SU-DHL-6 (cell line): ENCODE data around the gene MCTP1.

Experiments
- H2AFZ ChIP-seq: fragments of 200-600 bp; sonication (generic); 2 replicates; pipeline ENCODE4 v1.6.1; 2014; ENCODE audit warnings: low read depth, mild to moderate bottlenecking, moderate library complexity, mixed read lengths, antibody characterized with exemption, low read length; ENCODE audit not compliant: severe bottlenecking
- H3F3A ChIP-seq: fragments of 200-600 bp; shearing (Covaris generic); 2 replicates; pipeline ENCODE4 v1.6.0; 2016; ENCODE audit warnings: antibody characterized with exemption, mild to moderate bottlenecking; ENCODE audit not compliant: insufficient read depth
- H3K27ac ChIP-seq: fragments of 200-600 bp; sonication (generic); 2 replicates; pipeline ENCODE4 v1.5.1; 2016; ENCODE audit warnings: low read depth, mild to moderate bottlenecking, low read length, moderate library complexity, mixed read lengths
- H3K27me3 ChIP-seq: fragments of 200-600 bp; sonication (generic), shearing (Covaris generic); 2 replicates; pipeline ENCODE4 v1.6.0; 2014; ENCODE audit warnings: mild to moderate bottlenecking, low read length
- H3K36me3 ChIP-seq: fragments of 200-600 bp; sonication (generic); 2 replicates; pipeline ENCODE4 v1.6.1; 2014; ENCODE audit warnings: mild to moderate bottlenecking, low read length, mixed read lengths
- H3K4me2 ChIP-seq: fragments of 300-600, 200-600 bp; shearing (Covaris generic), sonication (generic); 2 replicates; pipeline ENCODE4 v1.6.0; 2014; ENCODE audit warnings: low read length, low read depth, mild to moderate bottlenecking; ENCODE audit not compliant: poor library complexity, severe bottlenecking
- H3K4me3 ChIP-seq: fragments of 200-600 bp; sonication (generic); 2 replicates; pipeline ENCODE4 v1.5.1; 2014; ENCODE audit warnings: antibody characterized with exemption, low read length, mild to moderate bottlenecking, mixed read lengths; ENCODE audit not compliant: insufficient read depth, poor library complexity, severe bottlenecking
- H3K79me2 ChIP-seq: fragments of 200-600 bp; sonication (generic); 2 replicates; pipeline ENCODE4 v1.6.1; 2014; ENCODE audit warnings: mild to moderate bottlenecking, low read length, moderate library complexity; ENCODE audit not compliant: insufficient read depth
- H3K9ac ChIP-seq: fragments of 200-600 bp; sonication (generic); 2 replicates; pipeline ENCODE4 v1.7.0; 2014; ENCODE audit warnings: mild to moderate bottlenecking, low read length
- H3K9me2 ChIP-seq: fragments of 200-600 bp; sonication (generic); replicated peaks from 2 replicates; pipeline ENCODE4 v1.6.1; 2014; ENCODE audit warnings: low read length; ENCODE audit not compliant: insufficient read depth
- H3K9me3 ChIP-seq: fragments of 200-600 bp; sonication (generic); 2 replicates; pipeline ENCODE4 v1.6.1; 2014; ENCODE audit warnings: low read length, mixed read lengths; ENCODE audit not compliant: insufficient read depth
- H4K20me1 ChIP-seq: fragments of 200-600 bp; sonication (generic); 2 replicates; pipeline ENCODE4 v1.6.1; 2014; ENCODE audit warnings: low read depth, mild to moderate bottlenecking, antibody characterized with exemption, low read length, moderate library complexity, mixed read lengths
- EZH2phosphoT487 ChIP-seq: fragments of 200-600 bp; sonication (generic), shearing (Covaris generic); conservative IDR thresholded peaks from 2 replicates; pipeline ENCODE4 v1.6.1; 2018; ENCODE audit warnings: mild to moderate bottlenecking, antibody characterized with exemption, low read length, moderate library complexity, mixed read lengths
- TF ChIP-seq, protein P1 (sequence below): fragments of 200-600 bp; sonication (generic); IDR thresholded peaks from one replicate; pipeline ENCODE4 v1.5.1; 2017; ENCODE audit warnings: antibody characterized with exemption, mild to moderate bottlenecking, low read length, moderate library complexity; ENCODE audit not compliant: insufficient read depth, poor library complexity, severe bottlenecking

Gene MCTP1

DNA sequence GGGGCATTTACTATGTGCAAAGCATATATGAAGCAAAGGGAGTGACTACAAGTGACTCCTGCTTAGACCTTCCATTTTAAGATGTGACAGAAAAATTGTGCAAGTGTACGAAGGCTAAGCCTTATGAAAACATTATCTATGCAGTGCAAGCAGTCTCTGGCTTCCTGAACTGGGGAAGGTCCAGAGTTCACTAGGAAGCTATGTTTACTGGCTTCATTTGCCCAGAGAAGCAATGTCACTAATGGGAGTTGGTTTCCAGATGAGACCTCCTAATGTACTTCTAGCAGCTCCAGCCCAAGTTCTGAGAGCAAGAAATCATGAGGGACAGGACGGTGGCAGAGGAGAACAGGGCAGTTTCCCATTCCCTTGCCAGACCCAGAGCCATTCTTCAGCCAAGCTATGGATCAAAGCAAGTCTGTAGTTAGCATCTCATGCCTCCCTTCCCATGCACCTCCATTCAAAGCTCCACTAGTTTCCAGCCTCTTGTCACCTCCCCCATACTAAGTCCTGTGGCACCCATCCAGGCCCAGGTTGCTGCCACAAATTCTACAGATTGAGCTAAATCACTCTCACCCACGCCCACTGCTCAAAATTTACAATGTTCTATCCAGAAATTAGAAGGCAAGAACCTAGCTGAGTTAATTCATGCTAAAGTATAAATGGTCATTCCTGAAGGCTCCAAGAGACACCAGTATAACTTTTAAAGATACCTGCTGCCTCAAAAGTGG, 21.8 kb downstream of the MCTP1 start:
- H3F3A ChIP-seq, result no peaks in the 10 kb centered on the region
- no peak overlapping the region for H3K27ac ChIP-seq
- H3K79me2 ChIP-seq, result no peaks in the 10 kb centered on the region
- H3K9me2 ChIP-seq, result no peaks in the 10 kb centered on the region
- no peaks in the 10 kb centered on the region for H3K27me3 ChIP-seq
- no peak overlapping the region for H2AFZ ChIP-seq
- no peak overlapping the region for H3K9ac ChIP-seq
- no peak for TF ChIP-seq EZH2phosphoT487
- no peaks in the 10 kb centered on the region for H4K20me1 ChIP-seq
- H3K4me3 ChIP-seq, result no peak overlapping the region
- H3K4me2 ChIP-seq, result no peak overlapping the region
- no peaks in the 10 kb centered on the region for H3K36me3 ChIP-seq
- no peaks in the 10 kb centered on the region for H3K9me3 ChIP-seq

DNA sequence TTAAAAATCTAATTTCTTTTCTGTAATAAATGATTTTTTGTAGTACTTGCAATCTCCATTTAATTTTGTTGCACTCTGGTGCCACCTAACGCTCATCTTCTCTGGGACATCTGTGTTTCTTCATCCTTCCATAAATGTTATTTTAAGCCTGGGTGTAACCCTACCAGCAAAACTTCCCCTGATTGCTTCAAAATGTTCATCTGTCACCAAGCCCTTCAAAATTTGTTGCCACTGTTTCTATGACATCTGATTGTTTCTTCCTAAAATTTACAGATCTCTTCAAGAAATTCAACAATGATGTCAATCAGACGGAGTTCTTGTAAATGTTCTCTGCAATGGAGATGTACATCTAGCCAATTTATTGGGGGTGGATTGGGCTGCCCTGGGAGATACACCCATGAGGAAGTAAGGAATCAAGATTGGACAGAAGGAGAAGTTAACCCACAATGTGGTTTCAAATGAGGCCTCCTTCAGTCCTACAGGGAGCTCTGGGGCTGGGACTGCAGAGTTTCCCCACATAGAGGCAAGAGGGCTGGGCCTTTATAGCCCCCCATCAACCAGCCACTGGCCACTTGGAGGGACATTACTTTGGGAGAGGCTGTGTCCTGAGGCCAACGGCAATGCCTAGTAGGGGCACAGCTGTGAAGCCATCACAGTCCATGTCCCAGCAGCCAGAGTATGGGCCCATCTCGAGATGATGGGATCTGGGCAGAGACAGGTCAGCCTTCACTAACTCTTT, 23.3 kb downstream of the MCTP1 start:
- Histone ChIP-seq H3K4me2 (no peak overlapping the region), H3K9me3 (no peaks in the 10 kb centered on the region), H3K27me3 (no peaks in the 10 kb centered on the region), H3K4me3 (no peak overlapping the region), H3K27ac (no peak overlapping the region), H2AFZ (no peak overlapping the region), H4K20me1 (no peaks in the 10 kb centered on the region), H3F3A (no peaks in the 10 kb centered on the region), H3K79me2 (no peaks in the 10 kb centered on the region), H3K9me2 (no peaks in the 10 kb centered on the region), H3K9ac (no peak overlapping the region), H3K36me3 (no peaks in the 10 kb centered on the region)
- TF ChIP-seq, protein P1, sequence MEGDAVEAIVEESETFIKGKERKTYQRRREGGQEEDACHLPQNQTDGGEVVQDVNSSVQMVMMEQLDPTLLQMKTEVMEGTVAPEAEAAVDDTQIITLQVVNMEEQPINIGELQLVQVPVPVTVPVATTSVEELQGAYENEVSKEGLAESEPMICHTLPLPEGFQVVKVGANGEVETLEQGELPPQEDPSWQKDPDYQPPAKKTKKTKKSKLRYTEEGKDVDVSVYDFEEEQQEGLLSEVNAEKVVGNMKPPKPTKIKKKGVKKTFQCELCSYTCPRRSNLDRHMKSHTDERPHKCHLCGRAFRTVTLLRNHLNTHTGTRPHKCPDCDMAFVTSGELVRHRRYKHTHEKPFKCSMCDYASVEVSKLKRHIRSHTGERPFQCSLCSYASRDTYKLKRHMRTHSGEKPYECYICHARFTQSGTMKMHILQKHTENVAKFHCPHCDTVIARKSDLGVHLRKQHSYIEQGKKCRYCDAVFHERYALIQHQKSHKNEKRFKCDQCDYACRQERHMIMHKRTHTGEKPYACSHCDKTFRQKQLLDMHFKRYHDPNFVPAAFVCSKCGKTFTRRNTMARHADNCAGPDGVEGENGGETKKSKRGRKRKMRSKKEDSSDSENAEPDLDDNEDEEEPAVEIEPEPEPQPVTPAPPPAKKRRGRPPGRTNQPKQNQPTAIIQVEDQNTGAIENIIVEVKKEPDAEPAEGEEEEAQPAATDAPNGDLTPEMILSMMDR, result peak; percentile 30
- no peak for TF ChIP-seq EZH2phosphoT487

DNA sequence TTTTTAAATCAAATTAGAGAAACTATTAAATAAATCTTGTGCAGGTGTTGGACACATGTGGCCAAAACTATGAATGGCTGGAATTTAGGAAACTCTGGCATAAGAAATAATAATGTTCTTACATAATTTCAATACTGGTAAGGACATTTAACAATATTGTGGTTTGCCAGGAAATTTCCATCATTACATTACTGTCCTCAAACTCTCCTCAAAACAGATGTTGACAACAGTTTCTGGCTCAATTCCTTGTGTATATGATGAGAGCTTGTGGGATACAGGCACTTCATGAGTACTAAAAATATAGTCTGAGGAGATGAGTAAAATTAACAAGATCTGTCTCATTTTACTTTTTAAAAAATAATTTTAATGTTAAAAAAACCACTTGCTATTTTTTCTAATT, 27.9 kb downstream of the MCTP1 start:
- Histone ChIP-seq H3K27me3 (no peaks in the 10 kb centered on the region), H3K36me3 (no peaks in the 10 kb centered on the region), H3K4me3 (no peak overlapping the region), H3K27ac (no peak overlapping the region), H3K79me2 (no peaks in the 10 kb centered on the region), H3K9ac (no peak overlapping the region), H4K20me1 (no peaks in the 10 kb centered on the region), H3K9me2 (no peaks in the 10 kb centered on the region), H2AFZ (no peak overlapping the region), H3K4me2 (no peak overlapping the region), H3K9me3 (no peaks in the 10 kb centered on the region), H3F3A (no peaks in the 10 kb centered on the region)
- TF ChIP-seq, protein P1, result no peak
- TF ChIP-seq EZH2phosphoT487, result no peak

DNA sequence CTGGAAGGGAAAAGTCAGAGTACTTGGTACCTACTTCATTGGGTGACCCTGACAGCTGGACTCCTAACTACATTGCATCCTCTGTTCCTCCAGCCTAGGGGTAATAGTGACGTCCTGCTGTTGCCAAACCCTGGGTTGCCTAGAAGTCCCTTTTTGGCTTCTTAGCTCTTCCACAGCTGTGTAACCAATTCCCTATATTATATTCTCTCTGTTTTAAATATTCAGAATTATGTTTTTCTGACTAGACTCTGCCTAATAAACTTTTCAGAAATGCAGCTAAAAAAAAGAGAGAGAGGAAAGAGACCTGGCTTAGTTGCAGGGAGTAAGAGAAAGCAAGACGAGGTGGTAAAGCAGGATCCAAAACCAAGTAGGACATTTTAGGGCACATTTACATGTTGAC, 28.4 kb downstream of the MCTP1 start:
- no peak overlapping the region for H3K4me2 ChIP-seq
- H3K27ac ChIP-seq, result no peak overlapping the region
- H4K20me1 ChIP-seq, result no peaks in the 10 kb centered on the region
- no peaks in the 10 kb centered on the region for H3K36me3 ChIP-seq
- H3F3A ChIP-seq, result no peaks in the 10 kb centered on the region
- H3K27me3 ChIP-seq, result no peaks in the 10 kb centered on the region
- no peaks in the 10 kb centered on the region for H3K79me2 ChIP-seq
- no peak overlapping the region for H2AFZ ChIP-seq
- TF ChIP-seq, protein P1, result no peak
- TF ChIP-seq EZH2phosphoT487, result no peak
- no peaks in the 10 kb centered on the region for H3K9me3 ChIP-seq
- H3K9me2 ChIP-seq, result no peaks in the 10 kb centered on the region
- H3K4me3 ChIP-seq, result no peak overlapping the region
- no peak overlapping the region for H3K9ac ChIP-seq
